Lung (tissue), 12 donors: ENCODE measurements around the gene EIF4G1. TPM values are rescaled to one million over a fixed set of nuclear protein-coding genes. Genes with fewer than 3 reads are reported as not detected.

Experiments
- ATAC-seq: fragments of 200-7000 bp; cut with Tn5 transposase; one replicate; pipeline ENCODE4 v1.9.1; 2020; ENCODE audit warnings: moderate number of reproducible peaks; ENCODE audit not compliant: insufficient read depth, low FRiP score
- DNase-seq, 3 donors: peaks; one replicate each; pipeline ENCODE4 v3.0.0-alpha.2; 2013 to 2017
- H3K27ac ChIP-seq, 2 donors: one replicate each; pipeline ENCODE4 v1.5.1; 2013; ENCODE audit warnings: mild to moderate bottlenecking in 2 of 2, moderate library complexity in 2 of 2, control low read depth in 1 of 2, inconsistent platforms in 1 of 2, low read depth in 1 of 2, low read length in 1 of 2
- H3K27me3 ChIP-seq, 3 donors: one replicate each; pipeline ENCODE4 v1.5.1; 2013; ENCODE audit warnings: low read length in 2 of 3; ENCODE audit not compliant: control insufficient read depth in 3 of 3, insufficient read depth in 3 of 3
- H3K36me3 ChIP-seq, 4 donors: one replicate each; pipeline ENCODE4 v1.5.1; 2013; ENCODE audit warnings: low read length in 4 of 4, mild to moderate bottlenecking in 1 of 4, moderate library complexity in 1 of 4; ENCODE audit not compliant: control insufficient read depth in 4 of 4, insufficient read depth in 4 of 4
- H3K4me1 ChIP-seq, 5 donors: one replicate each; pipeline ENCODE4 v1.5.1; 2013; ENCODE audit warnings: low read length in 5 of 5, mild to moderate bottlenecking in 2 of 5, moderate library complexity in 1 of 5; ENCODE audit not compliant: control insufficient read depth in 5 of 5, insufficient read depth in 5 of 5
- H3K4me3 ChIP-seq: one replicate; pipeline ENCODE4 v1.5.1; 2013; ENCODE audit warnings: mild to moderate bottlenecking, control low read depth, moderate library complexity
- H3K9ac ChIP-seq, 2 donors: one replicate each; pipeline ENCODE4 v1.5.1; 2013; ENCODE audit warnings: low read length in 2 of 2, control low read depth in 1 of 2; ENCODE audit not compliant: insufficient read depth in 1 of 2
- H3K9me3 ChIP-seq, 4 donors: one replicate each; pipeline ENCODE4 v1.5.1; 2013; ENCODE audit warnings: low read length in 3 of 4, mild to moderate bottlenecking in 1 of 4, moderate library complexity in 1 of 4; ENCODE audit not compliant: control insufficient read depth in 4 of 4, insufficient read depth in 3 of 4
- CTCF ChIP-seq: IDR thresholded peaks from 2 replicates; pipeline ENCODE4 v1.5.1; 2012; ENCODE audit warnings: mild to moderate bottlenecking; ENCODE audit errors: control extremely low read depth, extremely low read depth
- whole genome bisulfite sequencing, 2 donors: extraction: QIAGEN DNeasy Blood & Tissue Kit; methylation state at CpG; one replicate each; pipeline ENCODE4 v1.1.7; 2013; 5-methylcytosine and 5-hydroxymethylcytosine counted together
- polyA plus RNA-seq, 2 donors: library from polyadenylated mRNA; stranded (reverse); fragments of 200-250 nt; gene quantifications; one replicate each; pipeline ENCODE4 v1.2.1, GENCODE V29; 2013
- total RNA-seq, 2 donors: library from RNA; depleted of rRNA in 1 of 2; stranded (reverse); fragments of >200 nt in 1 of 2; gene quantifications; one replicate each; pipeline ENCODE4 v1.2.1, GENCODE V29; 2014 to 2021
- donor health status: control.
- donor health status: control.
- donor health status: Bipolar disorder and iron deficiency.
- donor health status: healthy.
- donor health status: DM: yes; HTN: yes; CAD: no.

The EIF4G1 gene
- total and polyA plus RNA-seq, 4 donors: 201 to 419 (median 226) TPM

GRCh38 chr3:184358921-184359350 is 44.5 kb downstream of the EIF4G1 start:
- Histone ChIP-seq H3K36me3 (peaks cover 0 to 13% (median 3%) of the 10 kb centered on the region in 4 donors), H3K4me1 (peaks cover 0 to 25% (median 9%) of the 10 kb centered on the region in 5 donors), H3K4me3 (no peak overlapping the region), H3K9ac (no peak overlapping the region), H3K27me3 (no peaks in the 10 kb centered on the region), H3K9me3 (no peaks in the 10 kb centered on the region), H3K27ac (no peak overlapping the region)
- WGBS, 2 donors: 82 to 92% methylated on average over 14 of the region's 14 CpGs
- DNase-seq (no peak), ATAC-seq (no peak)
- TF ChIP-seq CTCF: no peak

GRCh38 chr3:184359610-184360009 is 45.2 kb downstream of the EIF4G1 start:
- Histone ChIP-seq H3K9ac (no peak overlapping the region), H3K27ac (no peak overlapping the region), H3K9me3 (no peaks in the 10 kb centered on the region), H3K27me3 (no peaks in the 10 kb centered on the region), H3K4me3 (no peak overlapping the region), H3K4me1 (peaks cover 0 to 32% (median 11%) of the 10 kb centered on the region in 5 donors), H3K36me3 (peaks cover 0 to 13% (median 4%) of the 10 kb centered on the region in 4 donors)
- no peak for TF ChIP-seq CTCF
- 89 to 95% methylated on average over 9 of the region's 9 CpGs for WGBS, 2 donors
- no peak for ATAC-seq
- DNase-seq: no peak

- ATAC-seq (no peak), DNase-seq (no peak)
- Histone ChIP-seq H3K4me1 (peaks cover 0 to 36% (median 15%) of the 10 kb centered on the region in 5 donors), H3K9me3 (no peaks in the 10 kb centered on the region), H3K36me3 (peaks cover 0 to 12% (median 9%) of the 10 kb centered on the region in 4 donors), H3K4me3 (no peak overlapping the region), H3K9ac (peak overlapping the region; percentile 25 to 50), H3K27ac (no peak overlapping the region), H3K27me3 (no peaks in the 10 kb centered on the region)
- no peak for TF ChIP-seq CTCF
- 75 to 79% methylated on average over 12 of the region's 12 CpGs for WGBS, 2 donors
These were observed 45.9 kb downstream of the EIF4G1 start for GRCh38 chr3:184360070-184360928.
